Spleen (tissue), 11 donors: ENCODE data around the gene RAET1G. TPM values are rescaled to one million over a fixed set of nuclear protein-coding genes. Genes with fewer than 3 reads are reported as not detected.
"Not testable (repeated sequence)": the region's sequence is repeated elsewhere in the genome, so short reads cannot be mapped to it uniquely, and the experiment has no call there.

Source experiments
- DNase-seq: peaks from one replicate; pipeline ENCODE4 v3.0.0-alpha.2; 2020
- H3K27ac ChIP-seq, 8 donors: fragments of 200-600 bp; sonication (generic) in 7 of 8; 1 replicate in 4 of 8; 2 replicates in 4 of 8; pipeline versions ENCODE4 v1.5.0 to v1.8.0; 2016 to 2021; ENCODE audit warnings: inconsistent platforms in 4 of 8, mild to moderate bottlenecking in 4 of 8, moderate library complexity in 1 of 8
- H3K27me3 ChIP-seq, 7 donors: fragments of 200-600 bp; sonication (generic) in 6 of 7; replicated peaks in 1 of 7; 1 replicate in 4 of 7; 2 replicates in 3 of 7; pipeline versions ENCODE4 v1.5.0 to v1.8.0; 2016 to 2021; ENCODE audit warnings: inconsistent platforms in 3 of 7, mild to moderate bottlenecking in 1 of 7
- H3K36me3 ChIP-seq, 6 donors: fragments of 200-600 bp; sonication (generic) in 5 of 6; 1 replicate in 4 of 6; 2 replicates in 2 of 6; pipeline versions ENCODE4 v1.5.0 to v1.8.0; 2016 to 2021; ENCODE audit warnings: inconsistent platforms in 2 of 6
- H3K4me1 ChIP-seq, 6 donors: fragments of 200-600 bp; sonication (generic) in 5 of 6; 1 replicate in 3 of 6; 2 replicates in 3 of 6; pipeline versions ENCODE4 v1.5.0 to v1.8.0; 2016 to 2021; ENCODE audit warnings: inconsistent platforms in 3 of 6
- H3K4me3 ChIP-seq, 8 donors: fragments of 200-600 bp; sonication (generic) in 7 of 8; 1 replicate in 4 of 8; 2 replicates in 4 of 8; pipeline versions ENCODE4 v1.5.0 to v1.8.0; 2016 to 2021; ENCODE audit warnings: inconsistent platforms in 4 of 8, mild to moderate bottlenecking in 4 of 8, moderate library complexity in 2 of 8
- H3K9me3 ChIP-seq, 8 donors: fragments of 200-600 bp; sonication (generic) in 7 of 8; 1 replicate in 4 of 8; 2 replicates in 4 of 8; pipeline versions ENCODE4 v1.5.0 to v1.8.0; 2016 to 2021; ENCODE audit warnings: inconsistent platforms in 4 of 8
- POLR2A ChIP-seq, 3 donors: fragments of 450-650 bp; IDR thresholded peaks; one replicate each; pipeline ENCODE4 v1.5.1; 2017; ENCODE audit warnings: antibody characterized with exemption in 3 of 3, mild to moderate bottlenecking in 1 of 3
- POLR2AphosphoS5 ChIP-seq, 3 donors: sonication (generic); formaldehyde crosslinking; IDR thresholded peaks; one replicate each; pipeline ENCODE4 v1.5.1; 2017; ENCODE audit warnings: antibody characterized with exemption in 3 of 3
- WGBS, 5 donors: extraction: QIAGEN DNeasy Blood & Tissue Kit in 3 of 5; methylation state at CpG; one replicate each; pipeline versions ENCODE4 v1.1.5 to v1.1.7; 2013 to 2018; 5-methylcytosine and 5-hydroxymethylcytosine counted together
- intact Hi-C: fragments of 100-400 bp; cut with DNase I; formaldehyde crosslinking; loops from one replicate; pipeline ENCODE4 v1.15.0; 2023; ENCODE audit warnings: low total_unique reads
- polyA plus RNA-seq, 3 donors: library from polyadenylated mRNA; stranded (reverse); fragments of 200-250 nt; gene quantifications; one replicate each; pipeline ENCODE4 v1.2.1, GENCODE V29; 2013
- total RNA-seq, 7 donors: library from RNA; depleted of rRNA in 3 of 7; stranded (reverse); fragments of >200 nt in 3 of 7; fragmentation: NEBNext Ultra II Directional in 4 of 7; extraction: Animal tissue kit (Norgen Biotek cat#: 25700) in 4 of 7; gene quantifications; one replicate each; pipeline versions ENCODE4 v1.1.0 to v1.2.1, GENCODE V29; 2016 to 2021
- TF ChIP-seq, protein P1 (sequence below), 11 experiments: fragments of 200-600 bp in 7 of 11; fragments of 450-650 bp in 4 of 11; sonication (generic) in 4 of 11; IDR thresholded peaks in 8 of 11; conservative IDR thresholded peaks in 3 of 11; 1 replicate in 7 of 11; 2 replicates in 4 of 11; pipeline versions ENCODE4 v1.4.0 to v1.8.0; 2016 to 2021; ENCODE audit warnings: antibody characterized with exemption in 11 of 11, inconsistent platforms in 4 of 11, mild to moderate bottlenecking in 1 of 11
- donor health status: healthy with polysubstance abuse.
- donor health status: DM: no; HTN: no; CAD: no; lungs with moderate emphysema.
- donor health status: DM: no; HTN: no; CAD: no.
- donor health status: Bipolar disorder and iron deficiency.
- donor health status: healthy.
- donor health status: DM: no; HTN: no; CAD: no.
- donor health status: DM: yes; HTN: yes; CAD: no.

RAET1G gene
- total and polyA plus RNA-seq, 10 donors, result 0.09 to 1.2 TPM; not detected in 8

GRCh38 chr6:149955654-149956317, 32.9 kb upstream of the RAET1G start:
- H3K9me3 ChIP-seq, H3K4me3 ChIP-seq, H3K36me3 ChIP-seq, intact Hi-C loops, H3K27ac ChIP-seq, H3K4me1 ChIP-seq, DNase-seq: not testable (repeated sequence)
- peaks cover 0 to 100% (median 54%) of the 10 kb centered on the region in 7 donors for H3K27me3 ChIP-seq
- WGBS, 5 donors, result 36 to 50% (median 44%) methylated on average over 7 of the region's 7 CpGs

GRCh38 chr6:149954984-149955653, 32.2 kb upstream of the RAET1G start:
- intact Hi-C loops, DNase-seq, H3K36me3 ChIP-seq, H3K4me3 ChIP-seq, H3K4me1 ChIP-seq, H3K9me3 ChIP-seq, H3K27ac ChIP-seq: not testable (repeated sequence)
- 11 to 45% (median 24%) methylated on average over 12 to 13 of the region's 21 CpGs for WGBS, 5 donors
- H3K27me3 ChIP-seq, result peaks cover 0 to 100% (median 47%) of the 10 kb centered on the region in 7 donors

GRCh38 chr6:149954328-149954983, 31.5 kb upstream of the RAET1G start:
- intact Hi-C loops, DNase-seq, H3K36me3 ChIP-seq, H3K4me1 ChIP-seq, H3K27ac ChIP-seq, H3K9me3 ChIP-seq: not testable (repeated sequence)
- WGBS, 5 donors, result 4 to 10% (median 7%) methylated on average over 24 to 34 of the region's 53 CpGs; no CpG with 5 or more reads in 1 of the 5 donors
- peaks cover 0 to 100% (median 49%) of the 10 kb centered on the region in 7 donors for H3K27me3 ChIP-seq
- H3K4me3 ChIP-seq, result peak overlapping the region in 1 of 8 donors; percentile 39

GRCh38 chr6:149953934-149954327, 31.0 kb upstream of the RAET1G start:
- H3K4me1 ChIP-seq, H3K36me3 ChIP-seq, H3K27ac ChIP-seq, intact Hi-C loops, H3K4me3 ChIP-seq, DNase-seq, H3K9me3 ChIP-seq: not testable (repeated sequence)
- 0 to 6% (median 0%) methylated on average over 2 to 8 of the region's 10 CpGs for WGBS, 5 donors
- H3K27me3 ChIP-seq, result peaks cover 0 to 99% (median 49%) of the 10 kb centered on the region in 7 donors

GRCh38 chr6:149953390-149953789, 30.5 kb upstream of the RAET1G start:
- H3K4me3 ChIP-seq, H3K9me3 ChIP-seq, DNase-seq, H3K4me1 ChIP-seq, H3K27ac ChIP-seq, H3K36me3 ChIP-seq, intact Hi-C loops: not testable (repeated sequence)
- WGBS, 5 donors, result 28 to 34% (median 29%) methylated on average over 2 of the region's 2 CpGs
- peaks cover 0 to 97% (median 49%) of the 10 kb centered on the region in 7 donors for H3K27me3 ChIP-seq

- no peaks in the 10 kb centered on the region for H3K9me3 ChIP-seq
- peaks cover 0 to 86% (median 47%) of the 10 kb centered on the region in 7 donors for H3K27me3 ChIP-seq
- TF ChIP-seq POLR2AphosphoS5 (IDR thresholded peaks at IDR 0.05) (no peak), POLR2A (IDR thresholded peaks at IDR 0.05) (no peak)
- TF ChIP-seq, protein P1, sequence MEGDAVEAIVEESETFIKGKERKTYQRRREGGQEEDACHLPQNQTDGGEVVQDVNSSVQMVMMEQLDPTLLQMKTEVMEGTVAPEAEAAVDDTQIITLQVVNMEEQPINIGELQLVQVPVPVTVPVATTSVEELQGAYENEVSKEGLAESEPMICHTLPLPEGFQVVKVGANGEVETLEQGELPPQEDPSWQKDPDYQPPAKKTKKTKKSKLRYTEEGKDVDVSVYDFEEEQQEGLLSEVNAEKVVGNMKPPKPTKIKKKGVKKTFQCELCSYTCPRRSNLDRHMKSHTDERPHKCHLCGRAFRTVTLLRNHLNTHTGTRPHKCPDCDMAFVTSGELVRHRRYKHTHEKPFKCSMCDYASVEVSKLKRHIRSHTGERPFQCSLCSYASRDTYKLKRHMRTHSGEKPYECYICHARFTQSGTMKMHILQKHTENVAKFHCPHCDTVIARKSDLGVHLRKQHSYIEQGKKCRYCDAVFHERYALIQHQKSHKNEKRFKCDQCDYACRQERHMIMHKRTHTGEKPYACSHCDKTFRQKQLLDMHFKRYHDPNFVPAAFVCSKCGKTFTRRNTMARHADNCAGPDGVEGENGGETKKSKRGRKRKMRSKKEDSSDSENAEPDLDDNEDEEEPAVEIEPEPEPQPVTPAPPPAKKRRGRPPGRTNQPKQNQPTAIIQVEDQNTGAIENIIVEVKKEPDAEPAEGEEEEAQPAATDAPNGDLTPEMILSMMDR (IDR thresholded peaks at IDR 0.05 in 8 of 11, conservative IDR thresholded peaks at IDR 0.05 in 3 of 11), result no peak
- H3K36me3 ChIP-seq, result no peaks in the 10 kb centered on the region
- intact Hi-C loops, result no loop called here
- no peak overlapping the region for H3K4me3 ChIP-seq
- 72 to 88% (median 83%) methylated on average over 3 of the region's 3 CpGs for WGBS, 5 donors
- peaks cover 0 to 8% (median 6%) of the 10 kb centered on the region in 6 donors for H3K4me1 ChIP-seq
- no peak overlapping the region for H3K27ac ChIP-seq
- no peak for DNase-seq
Observed at GRCh38 chr6:149951626-149952025, 28.7 kb upstream of the RAET1G start.
